NOMO-1 treated with dmso at 0.1 percent for 144 hours (cell line): ENCODE measurements around the gene DOCK9.

ENCODE experiments used
- DNase-seq: peaks from one replicate; lab custom pipeline; 2025; ENCODE audit not compliant: unreplicated experiment; lab: John Stamatoyannopoulos, UW

DOCK9 gene

GRCh38 chr13:98802559-98802958, 175.3 kb downstream of the DOCK9 start:
- no peak for DNase-seq

- no peak for DNase-seq
These were observed 176.0 kb downstream of the DOCK9 start for GRCh38 chr13:98801626-98802418.

- no peak for DNase-seq
These were observed 177.8 kb downstream of the DOCK9 start for GRCh38 chr13:98800078-98800477.

DNA sequence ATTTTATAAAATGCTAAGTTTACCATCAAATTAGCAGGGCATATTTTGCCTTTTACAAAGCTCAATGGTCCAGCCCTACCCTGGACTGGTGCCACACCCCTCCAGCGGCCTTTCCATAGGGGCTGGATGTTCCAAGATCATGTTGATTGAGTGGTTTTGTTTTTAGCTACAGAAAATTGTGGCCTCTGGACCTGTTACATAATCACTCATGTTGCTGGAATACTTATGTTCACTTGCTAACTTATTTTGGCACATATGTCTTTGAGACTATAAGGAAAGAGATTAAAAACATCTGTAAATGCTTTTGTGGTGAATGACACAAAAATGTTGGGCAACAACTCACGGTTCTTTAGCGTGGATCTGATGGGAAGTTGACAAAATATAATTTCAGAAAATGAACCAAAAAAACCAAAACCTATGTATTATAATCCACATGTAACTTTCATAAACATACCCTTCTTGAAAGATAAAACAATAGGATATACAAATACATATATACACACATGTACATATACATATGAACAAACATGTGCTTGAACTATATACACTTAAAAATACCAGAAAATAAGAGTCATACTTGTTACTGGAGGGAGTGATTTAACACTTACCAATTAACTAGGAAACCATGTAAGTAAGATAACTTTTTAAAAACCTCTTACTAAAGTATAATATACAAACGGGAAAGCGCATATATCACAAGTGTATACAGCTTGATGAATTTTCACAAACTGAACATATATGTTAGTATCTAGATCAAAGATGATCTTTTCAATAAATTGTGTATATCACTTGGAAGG, 178.8 kb downstream of the DOCK9 start:
- DNase-seq = no peak

DNA sequence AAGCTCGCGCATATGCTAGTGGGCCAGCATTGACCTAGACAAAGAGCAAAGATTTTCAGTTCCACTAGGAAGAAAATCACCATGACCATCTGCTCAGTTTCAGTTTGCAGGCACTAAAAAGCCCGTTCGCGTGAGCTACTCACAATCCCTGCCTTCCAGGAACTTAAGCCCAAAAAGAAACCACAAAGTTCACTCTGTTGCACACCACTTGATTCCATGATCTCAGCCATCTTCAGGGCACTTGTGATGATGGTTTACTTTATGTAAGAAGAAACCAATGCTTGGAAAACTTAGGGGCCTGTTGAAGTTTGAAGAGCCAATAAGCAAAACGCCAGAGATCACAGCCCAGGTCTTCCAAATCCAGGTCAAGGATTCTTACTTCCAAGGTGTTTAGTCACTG, 180.4 kb downstream of the DOCK9 start:
- no peak for DNase-seq

- DNase-seq = no peak
These were observed 181.1 kb downstream of the DOCK9 start for GRCh38 chr13:98796798-98797197.

DNA sequence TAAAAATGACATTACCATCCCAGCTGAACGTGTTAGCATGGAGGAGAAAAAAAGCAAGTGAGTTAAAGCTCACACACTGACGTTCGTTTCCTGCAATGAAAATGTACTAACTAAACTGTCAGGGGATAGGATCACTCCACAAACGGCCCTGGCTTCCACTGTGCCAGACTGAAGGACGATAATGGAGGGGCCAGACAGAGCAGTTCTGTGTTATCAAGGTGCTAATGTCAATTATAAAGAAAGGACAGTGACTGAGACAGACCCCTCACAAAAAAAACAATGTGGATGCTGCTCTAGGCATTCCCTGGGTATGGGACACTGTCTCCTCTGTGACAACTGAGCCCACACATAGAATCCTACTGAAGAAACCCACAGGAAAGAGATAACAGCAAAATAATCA, 181.7 kb downstream of the DOCK9 start:
- no peak for DNase-seq

- DNase-seq = no peak
These were observed 182.6 kb downstream of the DOCK9 start for GRCh38 chr13:98795220-98795619.

GRCh38 chr13:98794498-98794897, 183.4 kb downstream of the DOCK9 start:
- no peak for DNase-seq

- DNase-seq = no peak
These were observed 184.9 kb downstream of the DOCK9 start for GRCh38 chr13:98792785-98793495.

GRCh38 chr13:98792321-98792720, 185.5 kb downstream of the DOCK9 start:
- DNase-seq = no peak

- DNase-seq = no peak
These were observed 186.3 kb downstream of the DOCK9 start for GRCh38 chr13:98791611-98792010.

- no peak for DNase-seq
These were observed 189.9 kb downstream of the DOCK9 start for GRCh38 chr13:98787996-98788395.

- DNase-seq = no peak
These were observed 190.7 kb downstream of the DOCK9 start for GRCh38 chr13:98787173-98787572.

DNA sequence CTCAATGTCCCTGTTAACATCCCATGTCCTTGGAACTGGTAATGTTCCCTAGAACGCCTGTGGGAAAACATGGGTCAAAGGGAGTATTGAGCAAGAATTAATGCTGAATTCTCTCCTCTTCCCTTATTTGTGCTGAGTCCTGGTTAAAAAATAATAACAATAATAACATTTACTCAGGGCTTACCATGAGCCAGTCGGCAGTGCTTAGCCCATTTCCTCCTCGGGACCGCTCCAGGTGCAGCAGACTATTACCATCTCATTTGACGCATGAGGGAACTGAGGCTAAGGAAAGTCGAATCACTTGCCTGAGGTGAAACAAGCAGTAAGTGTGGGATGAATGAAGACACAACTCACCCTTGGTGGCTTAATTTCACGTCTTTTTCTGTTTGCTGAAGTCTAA, 191.8 kb downstream of the DOCK9 start:
- no peak for DNase-seq

GRCh38 chr13:98785405-98785804, 192.5 kb downstream of the DOCK9 start:
- no peak for DNase-seq

DNA sequence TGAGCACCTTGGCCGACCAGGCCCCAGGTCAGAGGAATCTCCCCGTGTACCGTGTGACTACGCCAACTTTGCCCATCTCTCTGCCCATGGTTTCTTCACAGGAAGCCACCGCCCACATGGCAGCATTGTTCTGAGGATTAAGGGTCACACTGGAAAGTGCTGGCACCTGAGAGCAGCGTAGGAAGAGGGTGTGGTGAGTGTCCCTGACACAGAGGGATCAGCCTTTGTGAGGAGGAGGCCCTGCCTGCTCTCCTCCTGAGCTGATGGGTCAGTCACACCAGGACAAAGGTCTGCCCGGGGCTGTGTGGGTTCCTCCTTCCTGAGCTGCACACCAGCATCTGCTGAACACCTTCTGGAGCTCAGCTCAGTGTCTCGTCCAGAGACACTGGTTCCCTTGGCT, 193.2 kb downstream of the DOCK9 start:
- no peak for DNase-seq

GRCh38 chr13:98783856-98784478, 193.9 kb downstream of the DOCK9 start:
- DNase-seq = no peak

GRCh38 chr13:98782654-98783053, 195.2 kb downstream of the DOCK9 start:
- no peak for DNase-seq

DNA sequence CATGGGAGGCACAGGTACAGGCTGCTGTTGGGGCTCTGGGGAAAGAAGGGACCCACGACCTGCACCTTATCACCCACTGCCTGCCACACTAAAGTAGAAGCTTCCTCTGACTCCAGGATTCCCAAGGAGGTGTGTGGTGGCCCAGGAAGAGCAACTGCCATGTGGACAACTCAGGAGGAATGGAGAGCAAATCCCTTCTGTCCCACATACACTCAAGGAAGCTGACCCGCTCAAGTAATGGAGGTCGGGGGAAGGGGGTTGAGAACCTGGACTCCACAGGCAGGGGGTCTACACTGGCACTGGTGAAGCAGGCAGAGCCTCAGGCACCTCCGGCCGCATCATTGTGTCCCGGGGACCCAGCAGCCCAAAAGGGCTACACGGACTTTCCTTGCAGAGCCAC, 196.0 kb downstream of the DOCK9 start:
- no peak for DNase-seq

GRCh38 chr13:98781470-98781869, 196.4 kb downstream of the DOCK9 start:
- no peak for DNase-seq
